Dedifferentiated amniotic fluid mesenchymal stem cell (primary cell): ENCODE data around the gene ALOX12.

Source experiments
- DNase-seq: peaks from one replicate; pipeline ENCODE4 v3.0.0-alpha.2; 2016; ENCODE audit errors: extremely low spot score

The ALOX12 gene

DNA sequence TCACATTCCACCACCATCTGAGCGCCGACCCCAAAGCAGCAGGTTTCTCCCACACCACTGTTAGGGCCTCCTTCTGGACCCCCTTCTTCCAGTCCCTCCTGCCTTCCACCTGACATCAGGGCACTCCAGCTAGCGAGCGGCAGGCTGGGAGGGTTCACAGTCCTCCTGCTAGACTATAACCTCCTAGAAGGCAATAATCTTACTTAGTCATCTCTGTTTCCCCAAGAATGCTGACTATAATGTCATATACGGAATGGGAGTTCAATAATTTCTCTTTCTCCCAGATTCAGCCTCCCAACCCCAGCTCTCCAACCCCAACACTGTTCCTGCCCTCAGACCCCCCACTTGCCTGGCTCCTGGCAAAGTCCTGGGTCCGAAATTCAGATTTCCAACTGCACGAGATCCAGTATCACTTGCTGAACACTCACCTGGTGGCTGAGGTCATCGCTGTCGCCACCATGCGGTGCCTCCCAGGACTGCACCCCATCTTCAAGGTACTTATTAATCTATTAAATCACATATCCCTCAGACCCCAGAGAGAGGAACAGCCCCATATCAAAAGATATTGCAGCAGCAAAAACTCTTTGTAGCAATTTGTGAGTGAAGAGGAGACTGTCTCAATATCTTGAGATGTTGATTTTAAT lies 5.6 kb downstream of the ALOX12 start:
- no peak for DNase-seq

DNA sequence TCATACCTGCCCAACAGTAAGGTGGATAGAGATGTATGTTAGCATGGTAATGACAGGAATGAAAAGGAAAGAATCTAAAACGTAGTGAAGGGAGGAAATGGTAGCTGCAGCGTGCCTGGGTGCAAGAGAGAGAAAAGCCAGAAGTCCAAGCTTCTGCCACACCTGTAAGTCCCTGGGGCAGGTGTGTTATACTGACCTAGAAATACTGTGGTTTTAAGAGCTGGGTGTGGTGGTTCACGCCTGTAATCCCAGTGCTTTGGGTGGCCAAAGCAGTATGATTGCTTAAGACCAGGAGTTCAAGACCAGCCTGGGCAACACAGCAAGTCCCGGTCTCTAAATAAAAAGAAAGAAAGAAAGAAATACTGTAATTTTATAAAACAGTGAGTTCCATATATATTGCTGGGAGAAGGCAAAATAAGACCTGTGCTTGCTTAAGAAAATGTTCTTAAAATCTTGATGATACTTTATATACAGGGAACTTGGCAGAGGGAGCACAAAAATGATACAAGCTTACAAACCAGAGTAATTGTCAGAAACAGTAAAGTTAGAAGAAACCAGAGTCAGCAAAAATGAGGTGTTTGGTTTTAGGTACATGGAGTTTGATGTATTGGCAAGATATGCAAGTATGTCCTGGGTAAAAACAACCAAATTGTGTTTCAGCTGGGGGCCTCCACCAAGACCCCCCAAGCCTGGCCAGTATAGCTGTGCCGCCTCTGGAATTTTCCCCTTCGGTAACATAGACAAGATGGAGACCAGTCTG lies 6.6 kb downstream of the ALOX12 start:
- DNase-seq = no peak

DNA sequence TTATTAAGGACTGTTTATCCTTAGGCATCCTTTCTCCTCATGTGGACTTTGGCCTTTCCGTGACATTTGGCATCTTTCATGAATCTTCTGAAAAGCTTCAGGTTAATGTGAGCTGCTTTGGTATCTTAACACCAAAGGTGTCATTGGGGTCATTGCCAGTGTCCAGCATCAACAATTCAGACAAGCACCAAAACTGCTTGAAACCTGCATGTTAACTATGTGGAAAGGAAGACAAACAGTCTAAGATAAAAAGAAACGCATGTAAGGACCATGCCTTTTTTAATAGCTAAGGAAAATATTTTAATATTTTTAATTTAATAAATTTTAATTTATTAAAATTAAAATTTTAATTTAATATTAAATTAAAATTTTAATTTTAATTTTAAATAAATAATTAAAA lies 7.9 kb downstream of the ALOX12 start:
- DNase-seq = no peak

DNA sequence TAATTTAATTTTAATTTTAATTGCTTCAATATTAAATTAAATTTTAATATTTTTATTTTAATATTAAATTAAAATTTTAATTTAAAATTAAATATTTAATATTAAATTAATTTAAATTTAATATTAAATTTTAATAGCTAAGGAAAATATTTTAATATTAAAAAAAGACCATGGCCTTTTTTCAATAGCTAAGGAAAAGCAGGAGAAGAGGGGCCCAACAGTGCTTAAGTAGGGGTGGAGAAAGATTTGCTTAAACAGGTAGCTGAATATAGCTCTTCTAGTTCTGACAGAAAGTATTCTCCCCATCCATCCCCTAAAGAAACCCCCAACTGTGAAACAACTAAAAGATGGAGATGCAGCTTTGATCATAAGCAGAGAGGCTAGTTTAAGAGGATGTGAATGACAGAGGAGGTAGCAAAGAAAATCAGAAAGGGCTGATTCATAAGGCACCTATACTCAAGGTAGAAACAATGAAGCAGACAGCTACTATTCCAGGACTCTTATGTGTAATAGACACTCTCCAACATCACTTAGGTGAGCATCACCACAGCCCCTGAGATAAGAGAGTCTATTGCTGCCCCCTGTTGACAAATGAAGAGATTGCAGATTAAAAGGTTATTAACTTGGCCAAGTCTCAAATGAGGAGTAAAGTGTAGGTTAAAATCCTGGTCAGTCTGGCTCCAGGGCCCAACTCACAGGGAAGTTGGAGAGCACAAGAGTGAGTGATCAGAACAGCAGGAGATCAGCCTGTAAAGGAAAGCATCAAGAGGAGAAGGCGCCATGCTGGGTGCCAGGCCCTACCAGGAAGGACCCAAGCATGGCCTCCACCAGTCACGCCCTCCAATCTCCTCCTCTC lies 8.8 kb downstream of the ALOX12 start:
- DNase-seq = peak; percentile 73

DNA sequence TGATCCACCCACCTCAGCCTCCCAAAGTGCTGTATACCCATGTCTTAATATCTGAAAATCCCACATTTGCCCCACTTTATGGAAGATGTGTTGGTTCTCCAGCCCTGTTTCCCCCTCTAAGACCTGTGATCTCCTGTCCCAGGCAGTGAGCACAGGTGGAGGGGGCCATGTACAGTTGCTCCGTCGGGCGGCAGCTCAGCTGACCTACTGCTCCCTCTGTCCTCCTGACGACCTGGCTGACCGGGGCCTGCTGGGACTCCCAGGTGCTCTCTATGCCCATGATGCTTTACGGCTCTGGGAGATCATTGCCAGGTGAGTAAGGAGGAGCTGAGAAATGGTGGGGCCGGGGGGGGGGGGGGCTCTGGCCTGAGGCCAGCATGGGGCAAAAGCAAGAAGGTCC lies 9.9 kb downstream of the ALOX12 start:
- DNase-seq = no peak

DNA sequence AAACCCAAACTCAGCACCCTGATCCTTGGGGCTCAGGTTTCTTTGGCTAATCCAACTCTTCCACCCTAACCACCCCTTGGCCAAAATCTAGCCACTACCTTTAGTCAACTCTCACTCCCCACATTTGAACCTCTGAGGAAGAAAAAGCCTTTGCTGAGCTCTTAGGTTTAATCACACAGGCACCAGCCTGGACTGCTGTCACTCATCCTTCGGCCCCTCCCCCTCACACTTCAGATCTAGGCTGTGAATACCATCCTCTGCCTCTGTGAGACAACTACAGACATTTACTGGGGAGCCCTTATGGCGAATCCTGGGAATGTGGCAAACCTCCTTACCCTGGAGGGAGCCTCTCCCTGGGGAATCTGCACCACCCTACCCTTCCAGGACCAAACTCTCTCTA lies 11.3 kb downstream of the ALOX12 start:
- DNase-seq = no peak

DNA sequence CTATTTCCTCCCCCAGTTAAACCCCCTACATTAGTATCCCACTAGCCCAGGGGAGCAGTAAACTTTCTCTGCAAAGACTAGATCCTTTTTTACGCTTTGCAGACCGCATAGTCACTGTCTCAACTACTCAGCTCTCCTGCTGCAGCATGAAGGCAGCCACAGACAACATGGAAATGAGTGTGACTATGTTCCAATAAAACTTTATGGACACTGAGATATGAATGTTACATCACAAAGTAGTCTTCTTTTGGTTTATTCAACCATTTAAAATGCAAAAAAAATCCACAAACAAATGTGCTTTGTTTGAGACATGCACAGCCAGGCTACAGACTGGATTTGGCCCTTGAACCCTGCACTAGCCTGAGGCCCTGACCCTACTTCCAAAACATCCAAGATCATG lies 14.7 kb downstream of the ALOX12 start:
- DNase-seq = no peak

DNA sequence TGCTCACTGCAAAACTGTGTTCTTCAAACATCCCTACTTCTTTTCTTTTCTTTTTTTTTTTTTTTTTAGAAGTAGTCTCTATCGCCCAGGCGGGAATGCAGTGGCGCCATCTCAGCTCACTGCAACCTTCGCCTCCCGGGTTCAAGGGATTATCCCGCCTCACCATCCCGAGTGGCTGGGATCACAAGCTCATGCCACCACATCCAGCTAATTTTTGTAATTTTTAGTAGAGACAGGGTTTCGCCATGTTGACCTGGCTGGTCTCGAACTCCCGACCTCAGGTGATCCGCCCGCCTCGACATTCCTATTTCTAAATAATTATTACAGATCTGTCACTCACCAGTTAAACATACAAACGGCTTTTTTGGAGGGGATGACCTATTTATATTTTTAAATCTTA lies 15.6 kb downstream of the ALOX12 start:
- no peak for DNase-seq

DNA sequence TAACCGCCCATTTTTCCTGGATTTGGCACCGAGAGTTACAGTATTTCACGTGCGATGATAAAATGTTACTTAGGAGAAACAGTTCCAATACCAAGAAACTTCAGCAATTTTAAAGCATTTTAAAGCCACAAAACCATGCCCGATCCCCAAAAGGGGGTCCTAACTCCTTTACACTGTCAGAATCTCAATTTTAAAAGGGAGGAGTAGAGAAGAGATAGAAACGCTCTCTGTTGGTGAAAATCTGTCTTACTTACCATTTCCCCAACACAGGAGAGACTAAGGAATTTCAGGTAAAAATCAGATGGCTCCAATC lies 16.0 kb downstream of the ALOX12 start:
- no peak for DNase-seq

DNA sequence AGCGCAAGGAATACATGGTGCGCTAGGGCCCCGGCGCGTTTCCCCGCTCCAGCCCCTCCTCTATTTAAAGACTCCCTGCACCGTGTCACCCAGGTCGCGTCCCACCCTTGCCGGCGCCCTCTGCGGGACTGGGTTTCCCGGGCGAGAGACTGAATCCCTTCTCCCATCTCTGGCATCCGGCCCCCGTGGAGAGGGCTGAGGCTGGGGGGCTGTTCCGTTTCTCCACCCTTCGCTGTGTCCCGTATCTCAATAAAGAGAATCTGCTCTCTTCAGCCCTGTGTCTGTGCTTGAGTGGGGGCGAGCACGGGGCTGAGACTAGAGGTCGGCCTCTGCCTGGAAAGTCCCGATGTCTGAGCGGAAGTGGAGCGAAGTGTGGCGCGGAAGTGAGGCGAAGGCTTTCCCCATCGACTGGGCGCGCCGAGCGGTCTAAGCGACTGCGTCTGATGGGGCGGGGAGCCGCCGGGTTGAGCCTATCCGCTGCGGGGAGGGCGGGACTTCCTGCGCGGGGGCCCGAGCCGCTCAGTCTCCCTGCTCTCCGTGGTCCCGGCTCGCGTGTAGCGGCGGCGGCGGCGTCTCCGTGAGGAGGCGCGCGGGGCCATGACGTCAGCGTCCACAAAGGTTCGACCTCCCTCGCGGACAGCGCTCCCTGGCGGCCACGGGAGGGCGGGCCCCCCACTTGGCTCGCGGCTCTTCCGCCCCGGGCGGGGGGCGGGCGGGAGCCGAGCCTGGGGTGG lies 18.6 kb downstream of the ALOX12 start:
- DNase-seq = peak; percentile 97

DNA sequence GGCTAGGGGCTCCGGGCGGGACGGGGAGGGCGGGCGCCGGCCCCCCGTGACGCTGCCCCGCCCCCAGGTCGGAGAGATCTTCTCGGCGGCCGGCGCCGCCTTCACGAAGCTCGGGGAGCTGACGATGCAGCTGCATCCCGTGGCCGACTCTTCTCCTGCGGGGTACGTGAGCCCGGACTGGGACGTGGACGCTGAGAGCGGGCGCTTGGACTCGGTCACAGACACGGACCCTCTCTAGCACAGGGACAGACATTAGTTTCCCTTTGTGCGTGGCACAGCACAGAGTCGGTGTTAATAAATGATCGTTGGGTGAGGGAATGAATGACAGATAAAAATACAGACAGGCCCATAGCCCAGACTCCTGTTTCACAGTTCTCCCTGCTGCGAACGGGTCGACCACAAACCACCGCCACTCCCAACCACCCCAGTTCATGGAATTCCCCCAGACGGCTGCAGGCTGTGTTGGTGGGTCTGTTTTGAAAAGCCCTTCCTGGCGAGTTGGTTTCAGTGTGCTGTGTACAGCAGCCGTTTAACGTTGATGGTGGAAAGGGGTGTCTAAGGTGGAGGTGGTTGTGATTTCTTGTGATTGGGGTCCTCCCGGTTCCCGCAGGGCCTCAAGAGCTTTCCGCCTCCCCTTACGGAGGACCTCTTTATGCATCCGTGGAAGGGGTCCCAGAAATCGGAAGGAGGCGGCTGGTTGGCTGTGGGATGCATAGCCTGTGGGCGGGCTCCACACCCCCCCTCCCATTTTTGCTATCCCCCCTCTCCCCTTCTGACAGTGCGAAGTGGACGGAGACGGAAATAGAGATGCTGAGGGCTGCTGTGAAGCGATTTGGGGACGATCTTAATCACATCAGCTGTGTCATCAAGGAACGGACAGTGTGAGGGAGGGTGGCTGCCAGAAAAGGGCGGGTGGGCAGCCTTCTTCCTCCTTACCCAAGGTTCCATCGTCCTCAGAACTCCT lies 19.4 kb downstream of the ALOX12 start:
- DNase-seq = no peak

DNA sequence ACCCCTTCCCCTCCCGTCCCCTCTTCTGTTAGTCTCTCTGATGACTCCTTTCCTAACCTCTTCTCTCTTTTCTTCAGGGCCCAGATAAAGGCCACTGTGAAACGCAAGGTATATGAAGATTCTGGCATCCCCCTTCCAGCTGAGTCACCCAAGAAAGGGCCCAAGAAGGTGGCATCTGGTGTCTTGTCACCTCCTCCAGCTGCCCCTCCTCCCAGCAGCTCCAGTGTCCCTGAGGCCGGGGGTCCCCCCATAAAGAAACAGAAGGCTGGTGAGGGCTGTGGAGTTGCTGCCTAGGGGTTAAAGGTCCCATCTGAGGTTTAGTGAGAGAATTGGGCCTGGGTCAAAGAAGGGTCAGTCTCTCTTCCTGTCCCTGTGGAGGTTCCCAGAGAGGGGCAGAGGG lies 20.6 kb downstream of the ALOX12 start:
- DNase-seq = no peak

DNA sequence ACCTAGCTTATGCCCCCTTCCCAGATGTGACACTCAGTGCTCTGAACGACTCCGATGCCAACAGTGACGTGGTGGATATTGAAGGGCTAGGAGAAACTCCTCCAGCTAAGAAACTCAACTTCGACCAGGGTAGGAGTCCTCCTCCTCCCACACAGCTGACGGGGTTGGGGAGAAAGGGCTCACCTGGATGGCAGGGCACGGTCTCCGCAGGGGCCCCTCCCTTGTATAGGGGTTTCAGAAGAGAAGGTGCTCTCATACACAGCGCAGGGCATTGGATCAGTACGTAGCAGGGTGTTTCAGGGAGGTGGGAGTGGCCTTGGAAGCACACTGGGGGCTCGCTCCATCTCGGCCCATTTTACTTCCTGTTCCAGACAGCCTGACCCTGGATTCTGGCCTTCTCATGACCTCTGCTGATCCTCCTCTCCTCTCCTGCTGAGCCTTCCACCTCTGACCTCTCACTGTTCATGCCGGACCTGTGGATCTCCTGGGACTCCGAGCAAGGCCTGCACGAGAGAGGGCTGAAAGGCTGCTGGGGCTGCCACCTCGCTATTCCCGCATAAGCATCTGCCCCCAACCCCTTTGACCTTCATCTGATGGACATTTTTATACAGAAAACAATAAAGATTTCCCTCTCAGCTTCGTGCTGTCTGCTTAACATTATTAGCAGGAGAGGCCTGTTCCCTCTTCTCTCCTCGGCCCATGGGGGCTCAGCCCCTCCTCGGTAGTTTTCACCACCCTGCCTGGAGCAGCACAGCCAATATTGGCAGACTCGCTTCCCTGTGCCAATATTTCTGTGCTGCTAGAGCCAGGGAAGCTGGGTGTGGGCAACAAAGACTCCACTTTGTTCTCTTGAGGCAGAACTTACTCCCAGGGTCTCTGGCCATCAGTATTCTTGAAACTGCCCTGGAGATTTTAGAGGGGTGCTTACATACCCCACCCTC lies 21.3 kb downstream of the ALOX12 start:
- DNase-seq = no peak

DNA sequence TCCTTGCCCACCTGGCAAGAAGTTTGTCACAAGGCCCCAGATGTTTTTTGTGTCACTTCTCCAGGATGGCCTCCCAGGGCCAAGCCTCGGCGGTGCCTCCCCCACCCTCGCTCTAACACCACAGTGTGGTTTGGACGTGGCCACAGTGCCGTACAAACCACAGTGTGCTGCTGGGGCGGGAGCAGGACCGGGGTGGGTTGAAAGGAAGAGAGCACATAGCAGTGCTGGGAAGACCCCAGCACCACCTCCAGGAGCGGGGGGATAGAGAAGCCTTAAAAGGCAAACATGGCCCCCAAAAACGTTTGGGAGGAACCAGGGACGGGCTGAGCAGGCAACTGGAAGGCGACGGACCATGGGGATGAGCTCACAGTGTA lies 22.0 kb downstream of the ALOX12 start:
- DNase-seq = no peak

DNA sequence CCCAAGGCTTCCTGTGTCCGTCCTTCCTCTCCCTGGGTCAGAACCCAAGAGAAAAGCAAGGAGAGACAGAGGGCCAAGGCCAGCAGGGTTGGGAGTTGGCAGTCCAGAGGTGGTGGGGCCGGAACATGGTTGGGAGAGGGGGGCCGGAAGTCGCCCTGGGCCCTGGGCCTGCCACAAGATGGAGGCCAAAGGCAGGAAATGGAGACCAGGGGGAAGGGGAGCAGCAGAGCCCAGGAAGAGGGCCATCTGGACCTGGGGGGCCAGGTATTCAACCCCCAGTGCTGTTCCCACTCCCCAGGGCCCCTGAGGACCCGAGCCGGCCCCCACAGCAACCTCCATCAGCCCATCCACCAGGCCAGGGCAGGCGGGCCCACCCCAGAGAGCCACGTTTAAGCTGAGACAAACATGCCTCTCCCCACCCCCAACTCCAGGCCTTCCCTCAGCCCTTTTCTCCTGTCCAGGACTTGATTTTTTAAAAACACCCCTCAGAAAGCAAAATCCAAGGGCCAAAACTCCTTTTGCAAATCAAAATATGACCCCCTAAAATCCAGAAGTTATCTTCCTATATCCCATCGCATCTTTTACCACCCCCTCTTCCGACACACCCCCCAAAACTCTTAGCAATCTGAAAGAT lies 22.6 kb downstream of the ALOX12 start:
- no peak for DNase-seq

DNA sequence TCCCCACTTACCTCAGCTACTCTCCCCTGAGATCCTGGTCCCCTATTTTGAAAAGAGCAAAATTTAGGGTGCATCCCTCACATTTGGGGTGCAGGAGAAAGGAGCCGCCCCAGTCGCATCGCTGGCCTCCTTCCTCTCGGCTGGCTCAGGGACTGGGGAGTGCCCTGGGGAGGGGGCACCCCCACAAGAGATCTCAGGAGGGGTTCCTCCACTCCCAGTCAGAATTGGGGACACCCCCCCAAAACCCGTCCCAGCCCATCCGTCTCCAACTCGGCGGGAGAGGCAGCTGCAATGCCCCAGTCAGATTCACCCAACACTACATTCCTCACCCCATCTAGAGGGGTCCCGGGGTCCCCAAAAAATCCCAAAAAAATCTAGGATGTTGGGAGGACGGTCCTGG lies 23.5 kb downstream of the ALOX12 start:
- no peak for DNase-seq

DNA sequence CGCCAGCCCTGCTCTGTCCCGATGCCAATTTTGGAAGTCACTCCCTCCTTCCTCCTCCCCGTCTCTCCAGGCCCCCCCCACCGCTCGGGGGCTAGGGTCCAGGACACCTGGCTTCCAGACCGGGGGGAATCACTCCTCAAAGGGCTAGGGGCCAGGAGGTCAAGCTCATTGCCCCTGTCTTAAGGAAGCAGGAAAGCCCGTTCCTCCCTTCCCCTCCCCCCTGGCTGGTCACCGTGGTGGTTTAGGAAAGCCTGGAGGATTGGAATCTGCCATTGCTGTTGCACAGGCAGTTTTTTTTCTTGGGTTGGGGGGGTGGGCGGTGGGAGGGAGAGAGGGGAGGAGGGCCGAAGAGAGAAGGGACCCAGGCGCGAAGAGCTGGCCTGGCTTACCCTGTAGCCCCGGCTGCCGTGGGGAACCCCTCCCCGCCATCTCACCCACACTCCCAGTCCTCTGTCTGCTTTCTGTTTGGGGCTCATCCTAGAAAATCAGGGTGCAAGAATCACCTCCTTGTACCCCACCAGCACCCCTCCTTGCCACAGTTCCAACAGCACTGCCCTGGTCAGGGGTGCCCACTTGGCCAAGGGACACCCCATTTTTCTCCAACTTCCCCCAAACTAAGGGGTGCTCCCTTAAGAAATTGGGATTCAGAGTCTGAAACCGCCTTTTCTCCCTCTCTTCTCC lies 24.1 kb downstream of the ALOX12 start:
- DNase-seq = no peak

DNA sequence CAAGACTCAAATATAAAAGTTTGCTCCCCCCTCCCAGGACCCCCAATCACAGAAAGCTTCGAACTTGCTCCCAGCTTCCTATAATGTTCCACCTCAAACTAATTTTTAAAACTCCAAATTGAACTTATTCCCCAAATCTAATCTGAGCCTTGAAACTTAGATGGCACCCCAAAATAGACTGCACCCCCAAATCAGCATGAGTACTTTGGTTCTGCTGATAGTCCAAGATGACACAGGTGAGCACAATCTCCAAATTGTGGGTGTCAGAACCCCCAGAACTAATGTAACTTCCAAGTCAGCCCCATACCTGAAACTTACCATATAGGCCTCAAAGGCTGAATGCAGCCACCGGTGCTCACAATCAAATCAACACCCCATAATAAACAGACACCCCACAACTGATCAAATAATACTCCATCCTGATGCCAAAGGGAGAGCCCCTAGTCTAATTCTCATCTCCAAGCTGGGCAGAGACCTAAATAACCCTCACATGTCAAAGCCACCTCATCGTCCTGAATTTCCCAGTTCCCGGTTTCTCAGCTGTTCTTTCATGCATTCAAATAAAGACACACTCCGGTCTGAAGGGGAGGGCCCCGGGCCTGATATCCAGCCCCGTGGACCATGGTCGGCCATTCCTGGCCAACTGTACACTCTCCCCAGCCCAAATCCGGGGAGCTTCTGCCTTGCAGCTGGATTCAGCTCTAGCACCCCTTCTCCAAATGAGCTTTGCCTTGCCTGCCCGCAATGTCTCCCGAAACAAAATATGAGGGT lies 25.2 kb downstream of the ALOX12 start:
- DNase-seq = no peak
